HL-60 (cell line): ENCODE data around the gene CDC42.

Experiments
- DNase-seq, 2 experiments: peaks; one replicate each; pipeline ENCODE4 v3.0.0-alpha.2; 2010 to 2020; ENCODE audit warnings: low read depth in 1 of 2, low spot score in 1 of 2
- H3K27ac ChIP-seq: fragments of 250-450 bp; sonication (Bioruptor Pico); replicated peaks from 2 replicates; pipeline ENCODE4 v1.5.1; 2020; ENCODE audit warnings: mild to moderate bottlenecking, moderate library complexity
- H3K27me3 ChIP-seq: fragments of 250-450 bp; sonication (Bioruptor Pico); 2 replicates; pipeline ENCODE4 v1.5.1; 2021; ENCODE audit warnings: mild to moderate bottlenecking, moderate library complexity; ENCODE audit not compliant: insufficient read depth, poor library complexity, severe bottlenecking
- H3K4me3 ChIP-seq: replicated peaks from 2 replicates; pipeline ENCODE4 v1.5.1; 2011; ENCODE audit warnings: mild to moderate bottlenecking, control low read depth, low read length; ENCODE audit not compliant: insufficient read depth
- GABPA ChIP-seq: IDR thresholded peaks from 2 replicates; pipeline ENCODE4 v1.6.1; 2012; ENCODE audit warnings: low read depth
- POLR2AphosphoS5 ChIP-seq: IDR thresholded peaks from 2 replicates; pipeline ENCODE4 v1.6.1; 2012; ENCODE audit warnings: low read depth
- SPI1 ChIP-seq: IDR thresholded peaks from 2 replicates; pipeline ENCODE4 v1.6.1; 2012; ENCODE audit warnings: low read depth, mild to moderate bottlenecking, borderline replicate concordance
- TF ChIP-seq, protein P1 (sequence below): IDR thresholded peaks from one replicate; pipeline ENCODE4 v1.5.1; 2011; ENCODE audit warnings: low read length, control low read depth, inconsistent platforms; ENCODE audit not compliant: insufficient read depth
- TF ChIP-seq, protein P2 (sequence below): IDR thresholded peaks from 2 replicates; pipeline ENCODE4 v1.6.1; 2012; ENCODE audit warnings: low read depth; ENCODE audit not compliant: insufficient replicate concordance

The CDC42 gene

DNA sequence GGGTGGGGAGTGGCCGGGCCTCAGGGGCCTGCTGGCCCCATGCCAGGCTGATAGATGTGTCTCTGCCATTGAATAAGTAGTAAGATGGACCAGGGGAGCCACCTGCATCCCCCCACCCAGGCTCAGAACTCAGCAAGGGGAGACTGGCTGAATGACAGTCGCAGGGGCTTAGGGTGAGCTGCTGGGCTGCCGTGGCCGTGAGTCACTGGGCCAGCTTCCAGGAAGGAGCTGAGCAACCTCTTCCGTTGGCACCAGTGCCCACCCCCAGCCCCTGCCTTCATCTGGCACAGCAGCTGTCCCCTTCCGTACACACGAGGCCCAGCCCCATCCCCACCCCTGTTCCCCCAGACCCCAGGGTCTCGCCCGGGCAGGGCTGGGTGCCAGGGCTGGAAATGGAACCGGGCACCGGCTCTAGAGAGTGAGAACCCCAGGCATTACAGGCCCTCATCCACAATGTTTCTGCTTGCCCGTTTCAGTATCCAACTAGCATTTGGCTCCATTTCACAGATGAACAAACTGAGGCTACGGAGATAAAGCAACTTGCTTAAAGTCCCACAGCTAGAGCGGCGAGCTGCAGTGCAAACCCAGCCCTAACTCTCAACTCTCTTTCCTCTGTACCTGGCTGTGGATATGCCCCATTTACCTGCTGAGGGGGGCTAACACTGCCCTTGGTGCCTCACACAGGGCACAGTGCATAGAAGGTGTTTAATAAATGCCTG lies 80.2 kb downstream of the CDC42 start:
- DNase-seq: no peak
- no peak overlapping the region for H3K4me3 ChIP-seq
- H3K27ac ChIP-seq: no peak overlapping the region
- TF ChIP-seq SPI1 (no peak), GABPA (no peak), POLR2AphosphoS5 (no peak)
- TF ChIP-seq, protein P1, sequence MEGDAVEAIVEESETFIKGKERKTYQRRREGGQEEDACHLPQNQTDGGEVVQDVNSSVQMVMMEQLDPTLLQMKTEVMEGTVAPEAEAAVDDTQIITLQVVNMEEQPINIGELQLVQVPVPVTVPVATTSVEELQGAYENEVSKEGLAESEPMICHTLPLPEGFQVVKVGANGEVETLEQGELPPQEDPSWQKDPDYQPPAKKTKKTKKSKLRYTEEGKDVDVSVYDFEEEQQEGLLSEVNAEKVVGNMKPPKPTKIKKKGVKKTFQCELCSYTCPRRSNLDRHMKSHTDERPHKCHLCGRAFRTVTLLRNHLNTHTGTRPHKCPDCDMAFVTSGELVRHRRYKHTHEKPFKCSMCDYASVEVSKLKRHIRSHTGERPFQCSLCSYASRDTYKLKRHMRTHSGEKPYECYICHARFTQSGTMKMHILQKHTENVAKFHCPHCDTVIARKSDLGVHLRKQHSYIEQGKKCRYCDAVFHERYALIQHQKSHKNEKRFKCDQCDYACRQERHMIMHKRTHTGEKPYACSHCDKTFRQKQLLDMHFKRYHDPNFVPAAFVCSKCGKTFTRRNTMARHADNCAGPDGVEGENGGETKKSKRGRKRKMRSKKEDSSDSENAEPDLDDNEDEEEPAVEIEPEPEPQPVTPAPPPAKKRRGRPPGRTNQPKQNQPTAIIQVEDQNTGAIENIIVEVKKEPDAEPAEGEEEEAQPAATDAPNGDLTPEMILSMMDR: no peak
- TF ChIP-seq, protein P2, sequence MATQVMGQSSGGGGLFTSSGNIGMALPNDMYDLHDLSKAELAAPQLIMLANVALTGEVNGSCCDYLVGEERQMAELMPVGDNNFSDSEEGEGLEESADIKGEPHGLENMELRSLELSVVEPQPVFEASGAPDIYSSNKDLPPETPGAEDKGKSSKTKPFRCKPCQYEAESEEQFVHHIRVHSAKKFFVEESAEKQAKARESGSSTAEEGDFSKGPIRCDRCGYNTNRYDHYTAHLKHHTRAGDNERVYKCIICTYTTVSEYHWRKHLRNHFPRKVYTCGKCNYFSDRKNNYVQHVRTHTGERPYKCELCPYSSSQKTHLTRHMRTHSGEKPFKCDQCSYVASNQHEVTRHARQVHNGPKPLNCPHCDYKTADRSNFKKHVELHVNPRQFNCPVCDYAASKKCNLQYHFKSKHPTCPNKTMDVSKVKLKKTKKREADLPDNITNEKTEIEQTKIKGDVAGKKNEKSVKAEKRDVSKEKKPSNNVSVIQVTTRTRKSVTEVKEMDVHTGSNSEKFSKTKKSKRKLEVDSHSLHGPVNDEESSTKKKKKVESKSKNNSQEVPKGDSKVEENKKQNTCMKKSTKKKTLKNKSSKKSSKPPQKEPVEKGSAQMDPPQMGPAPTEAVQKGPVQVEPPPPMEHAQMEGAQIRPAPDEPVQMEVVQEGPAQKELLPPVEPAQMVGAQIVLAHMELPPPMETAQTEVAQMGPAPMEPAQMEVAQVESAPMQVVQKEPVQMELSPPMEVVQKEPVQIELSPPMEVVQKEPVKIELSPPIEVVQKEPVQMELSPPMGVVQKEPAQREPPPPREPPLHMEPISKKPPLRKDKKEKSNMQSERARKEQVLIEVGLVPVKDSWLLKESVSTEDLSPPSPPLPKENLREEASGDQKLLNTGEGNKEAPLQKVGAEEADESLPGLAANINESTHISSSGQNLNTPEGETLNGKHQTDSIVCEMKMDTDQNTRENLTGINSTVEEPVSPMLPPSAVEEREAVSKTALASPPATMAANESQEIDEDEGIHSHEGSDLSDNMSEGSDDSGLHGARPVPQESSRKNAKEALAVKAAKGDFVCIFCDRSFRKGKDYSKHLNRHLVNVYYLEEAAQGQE: no peak
- peaks cover 8% of the 10 kb centered on the region for H3K27me3 ChIP-seq

DNA sequence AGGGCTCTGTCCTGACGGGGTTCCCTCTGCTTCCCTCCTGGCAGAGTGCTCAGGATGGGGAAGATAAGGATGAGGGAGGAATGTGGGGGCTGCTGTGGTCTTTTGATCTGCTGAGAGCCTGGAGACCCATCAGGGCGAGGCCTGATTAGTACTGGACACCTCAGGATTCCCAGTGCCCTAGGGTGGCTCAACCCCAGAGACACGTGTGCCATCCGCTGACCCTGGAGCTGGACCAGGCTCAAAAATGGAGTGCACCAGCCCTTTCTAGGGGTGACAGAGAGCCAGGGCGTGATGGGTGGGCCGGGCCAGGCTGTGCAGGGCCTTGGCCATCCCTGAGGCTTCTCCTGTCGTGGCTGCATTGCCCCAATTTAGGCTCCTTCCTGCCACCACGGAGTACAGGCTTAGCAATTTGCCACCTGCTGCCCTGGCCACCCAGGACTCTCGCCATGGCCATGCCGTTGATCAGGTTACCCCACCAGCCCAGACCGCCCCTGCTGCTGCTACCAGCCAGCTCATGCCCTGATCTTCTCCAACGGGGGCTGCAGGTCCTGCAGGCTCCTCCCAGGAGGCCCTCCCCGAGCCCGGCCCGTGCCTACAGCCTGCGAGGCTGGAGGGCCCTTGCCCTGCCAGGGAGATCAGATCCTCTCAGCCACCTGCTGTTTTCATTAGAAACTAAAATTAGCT lies 80.9 kb downstream of the CDC42 start:
- peaks cover 8% of the 10 kb centered on the region for H3K27me3 ChIP-seq
- no peak overlapping the region for H3K27ac ChIP-seq
- TF ChIP-seq, protein P2: no peak
- TF ChIP-seq POLR2AphosphoS5 (no peak), SPI1 (no peak), GABPA (no peak)
- TF ChIP-seq, protein P1: no peak
- no peak for DNase-seq
- no peak overlapping the region for H3K4me3 ChIP-seq

DNA sequence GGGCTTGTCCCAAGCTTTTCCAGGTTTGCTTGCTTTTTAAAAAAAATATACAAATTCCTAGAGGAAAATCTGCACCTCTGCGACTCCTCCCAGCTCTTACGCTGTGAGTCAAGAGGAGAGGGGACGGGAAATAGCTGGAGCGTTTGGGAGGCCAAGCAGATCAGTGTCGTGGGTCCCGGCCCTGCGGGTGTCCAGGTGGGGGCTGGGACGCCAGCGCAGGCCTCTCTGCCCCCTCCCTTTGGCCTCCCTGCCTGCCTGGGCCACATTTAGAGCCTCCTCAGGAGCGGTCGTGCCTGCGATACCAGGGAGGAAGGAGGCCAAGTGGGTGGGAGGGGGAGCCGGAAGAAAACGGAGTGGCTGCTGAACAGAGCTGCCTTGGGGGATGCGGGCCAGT lies 81.4 kb downstream of the CDC42 start:
- Histone ChIP-seq H3K27me3 (peaks cover 8% of the 10 kb centered on the region), H3K27ac (no peak overlapping the region), H3K4me3 (no peak overlapping the region)
- TF ChIP-seq POLR2AphosphoS5 (no peak), GABPA (no peak), SPI1 (no peak)
- TF ChIP-seq, protein P2: no peak
- TF ChIP-seq, protein P1: no peak
- no peak for DNase-seq
